Measurements from ENCODE around the gene WDFY2. TPM values are rescaled to one million over a fixed set of nuclear protein-coding genes. Genes with fewer than 3 reads are reported as not detected.
A peak's percentile ranks its signal among the peaks of the same experiment; 100 is the strongest.

The WDFY2 gene
- total RNA-seq, 1 experiment from 2014 or later, result 14.1 TPM

GRCh38 chr13:51714663-51715168, 130.5 kb downstream of the WDFY2 start:
- no TSS peak for BruUV-seq (replicated peaks)
- intact Hi-C loops (cut with micrococcal nuclease; ENCODE audit: unreplicated experiment), result loop anchor here (1.0 kb wide), 2 partner anchors 40 to 69 kb away; no protein-coding TSS in a partner anchor
- TF ChIP-seq EZH2 (IDR thresholded peaks at IDR 0.05; ENCODE audit: low read depth) (no peak), CTCF (conservative IDR thresholded peaks at IDR 0.05) (no peak)
- Histone ChIP-seq H3K4me1 (replicated peaks; ENCODE audit: insufficient read depth) (peaks cover 28% of the 10 kb centered on the region), H3K9me3 (ENCODE audit: insufficient read depth, low read depth) (no peaks in the 10 kb centered on the region; the same call in 1 of the 2 replicates), H4K20me1 (ENCODE audit: insufficient read depth) (no peaks in the 10 kb centered on the region), H3K27me3 (ENCODE audit: insufficient read depth, low read depth) (no peaks in the 10 kb centered on the region), H3F3A (ENCODE audit: insufficient read depth, low read depth) (peaks cover 34% of the 10 kb centered on the region), H3K79me2 (ENCODE audit: low read depth) (no peaks in the 10 kb centered on the region), H3K4me3 (0 out of 2 replicates have a peak overlapping the region, but pooled peaks have one; percentile 10), H3K4me2 (peak overlapping the region; percentile 73), H3K27ac (peak overlapping the region; percentile 98), H3K9me2 (ENCODE audit: insufficient read depth) (no peaks in the 10 kb centered on the region), H2AFZ (no peak overlapping the region; the same call in 1 of the 2 replicates), H3K36me3 (ENCODE audit: low read depth) (no peaks in the 10 kb centered on the region; the same call in 1 of the 2 replicates)
- peak; percentile 44 to 96 for DNase-seq
- ChIA-PET POLR2A (ENCODE audit: unreplicated experiment) (no interaction called here), CTCF (interaction anchor here (0.6 kb wide), 1 partner anchor 81 kb away, joined by 3 read pairs; no protein-coding TSS in a partner anchor)

GRCh38 chr13:51715613-51716012, 131.4 kb downstream of the WDFY2 start:
- no peak overlapping the region for H3K4me3 ChIP-seq
- H4K20me1 ChIP-seq (ENCODE audit: insufficient read depth), result no peaks in the 10 kb centered on the region
- H2AFZ ChIP-seq, result no peak overlapping the region
- BruUV-seq (replicated peaks), result no TSS peak
- no peaks in the 10 kb centered on the region for H3K27me3 ChIP-seq (ENCODE audit: insufficient read depth, low read depth)
- no peaks in the 10 kb centered on the region for H3K9me2 ChIP-seq (ENCODE audit: insufficient read depth)
- H3K4me1 ChIP-seq (replicated peaks; ENCODE audit: insufficient read depth), result peaks cover 28% of the 10 kb centered on the region
- no peaks in the 10 kb centered on the region for H3K9me3 ChIP-seq (ENCODE audit: insufficient read depth, low read depth)
- no peaks in the 10 kb centered on the region for H3K79me2 ChIP-seq (ENCODE audit: low read depth)
- H3K4me2 ChIP-seq, result peak overlapping the region; percentile 73
- intact Hi-C loops (cut with micrococcal nuclease; ENCODE audit: unreplicated experiment), result no loop called here
- ChIA-PET POLR2A (ENCODE audit: unreplicated experiment) (no interaction called here), CTCF (no interaction called here)
- peak; percentile 10 to 54 for DNase-seq
- no peaks in the 10 kb centered on the region; the same call in 1 of the 2 replicates for H3K36me3 ChIP-seq (ENCODE audit: low read depth)
- peak overlapping the region; percentile 98 for H3K27ac ChIP-seq
- no peak for TF ChIP-seq EZH2 (IDR thresholded peaks at IDR 0.05; ENCODE audit: low read depth)
- no peak for TF ChIP-seq CTCF (conservative IDR thresholded peaks at IDR 0.05)
- H3F3A ChIP-seq (ENCODE audit: insufficient read depth, low read depth), result peaks cover 34% of the 10 kb centered on the region

GRCh38 chr13:51717786-51718398, 133.6 kb downstream of the WDFY2 start:
- intact Hi-C loops (cut with micrococcal nuclease; ENCODE audit: unreplicated experiment), result no loop called here
- peaks cover 33% of the 10 kb centered on the region for H3F3A ChIP-seq (ENCODE audit: insufficient read depth, low read depth)
- H3K36me3 ChIP-seq (ENCODE audit: low read depth), result no peaks in the 10 kb centered on the region; the same call in 1 of the 2 replicates
- H3K27me3 ChIP-seq (ENCODE audit: insufficient read depth, low read depth), result no peaks in the 10 kb centered on the region
- POLR2A ChIA-PET (ENCODE audit: unreplicated experiment), result interaction anchor here (0.5 kb wide), 1 partner anchor 31 kb away, joined by 4 read pairs; no protein-coding TSS in a partner anchor
- no peaks in the 10 kb centered on the region for H3K79me2 ChIP-seq (ENCODE audit: low read depth)
- no peak for DNase-seq
- peaks cover 28% of the 10 kb centered on the region for H3K4me1 ChIP-seq (replicated peaks; ENCODE audit: insufficient read depth)
- no TSS peak for BruUV-seq (replicated peaks)
- no peaks in the 10 kb centered on the region for H3K9me2 ChIP-seq (ENCODE audit: insufficient read depth)
- H3K4me3 ChIP-seq, result no peak overlapping the region
- CTCF ChIA-PET, result no interaction called here
- H4K20me1 ChIP-seq (ENCODE audit: insufficient read depth), result no peaks in the 10 kb centered on the region
- H3K27ac ChIP-seq, result no peak overlapping the region
- H3K9me3 ChIP-seq (ENCODE audit: insufficient read depth, low read depth), result no peaks in the 10 kb centered on the region
- H2AFZ ChIP-seq, result no peak overlapping the region
- no peak for TF ChIP-seq EZH2 (IDR thresholded peaks at IDR 0.05; ENCODE audit: low read depth)
- TF ChIP-seq CTCF (conservative IDR thresholded peaks at IDR 0.05), result no peak
- no peak overlapping the region for H3K4me2 ChIP-seq

Measured in PC-9 (cell line).